NCI-H1694 treated with DMSO at 0.1 percent for 48 hours (cell line): ENCODE results near the gene MIDN.

Experiments
- DNase-seq: peaks from one replicate; lab custom pipeline; 2025; lab: John Stamatoyannopoulos, UW

Gene MIDN

GRCh38 chr19:1258707-1259205 is 10.4 kb downstream of the MIDN start:
- DNase-seq: no peak

- no peak for DNase-seq
Measured at GRCh38 chr19:1259206-1259875, 11.0 kb downstream of the MIDN start.

GRCh38 chr19:1259876-1260748 is 11.7 kb downstream of the MIDN start:
- no peak for DNase-seq

- peak; percentile 83 for DNase-seq
Measured at GRCh38 chr19:1260749-1261537, 12.6 kb downstream of the MIDN start.

GRCh38 chr19:1261538-1261797 is 13.1 kb downstream of the MIDN start:
- no peak for DNase-seq

GRCh38 chr19:1261798-1262622 is 13.6 kb downstream of the MIDN start:
- DNase-seq: no peak

- DNase-seq: no peak
Measured at GRCh38 chr19:1262623-1263123, 14.3 kb downstream of the MIDN start.

- no peak for DNase-seq
Measured at GRCh38 chr19:1263188-1263587, 14.8 kb downstream of the MIDN start.

GRCh38 chr19:1264801-1265614 is 16.6 kb downstream of the MIDN start:
- DNase-seq: no peak

- DNase-seq: no peak
Measured at GRCh38 chr19:1265615-1266128, 17.3 kb downstream of the MIDN start.

GRCh38 chr19:1266129-1266915 is 17.9 kb downstream of the MIDN start:
- DNase-seq: no peak

GRCh38 chr19:1266916-1267476 is 18.6 kb downstream of the MIDN start:
- no peak for DNase-seq

- DNase-seq: no peak
Measured at GRCh38 chr19:1267477-1268225, 19.3 kb downstream of the MIDN start.

- no peak for DNase-seq
Measured at GRCh38 chr19:1268226-1269064, 20.1 kb downstream of the MIDN start.

GRCh38 chr19:1269065-1269477 is 20.7 kb downstream of the MIDN start, which contains the start of gene CIRBP:
TSS of gene CIRBP (plus strand) at chr19:1269332. CDS start at chr19:1270934, 1,602 bp downstream.
- peak; percentile 90 for DNase-seq

GRCh38 chr19:1269478-1270212 is 21.3 kb downstream of the MIDN start:
- DNase-seq: peak; percentile 43
